Brain pericyte (primary cell): Measurements from ENCODE around the gene SAMD4A.
"Not testable (repeated sequence)": the region's sequence is repeated elsewhere in the genome, so short reads cannot be mapped to it uniquely, and the experiment has no call there.

Source experiments
- DNase-seq: peaks from one replicate; pipeline ENCODE4 v3.0.0-alpha.2; 2012; ENCODE audit warnings: low read depth, low spot score

Gene SAMD4A

DNA sequence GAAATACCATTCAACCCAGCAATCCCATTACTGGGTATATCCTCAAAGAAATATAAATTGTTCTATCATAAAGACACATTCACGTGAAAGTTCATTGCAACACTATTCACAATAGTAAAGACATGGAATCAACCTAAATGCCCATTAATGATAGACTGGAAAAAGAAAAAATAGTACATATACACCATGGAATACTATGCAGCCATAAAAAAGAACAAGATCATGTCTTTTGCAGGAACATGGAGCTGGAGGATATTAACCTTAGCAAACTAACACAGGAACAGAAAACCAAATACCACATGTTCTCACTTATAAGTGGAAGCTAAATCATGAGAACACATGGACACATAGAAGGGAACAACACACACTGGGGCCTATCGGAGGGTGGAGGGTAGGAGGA is 234.6 kb downstream of the SAMD4A start:
- DNase-seq = not testable (repeated sequence)

- no peak for DNase-seq
Measured at GRCh38 chr14:54803396-54803795, 236.5 kb downstream of the SAMD4A start.

GRCh38 chr14:54803926-54804537 is 237.1 kb downstream of the SAMD4A start:
- no peak for DNase-seq

- DNase-seq = no peak
Measured at GRCh38 chr14:54804538-54805041, 237.7 kb downstream of the SAMD4A start.

DNA sequence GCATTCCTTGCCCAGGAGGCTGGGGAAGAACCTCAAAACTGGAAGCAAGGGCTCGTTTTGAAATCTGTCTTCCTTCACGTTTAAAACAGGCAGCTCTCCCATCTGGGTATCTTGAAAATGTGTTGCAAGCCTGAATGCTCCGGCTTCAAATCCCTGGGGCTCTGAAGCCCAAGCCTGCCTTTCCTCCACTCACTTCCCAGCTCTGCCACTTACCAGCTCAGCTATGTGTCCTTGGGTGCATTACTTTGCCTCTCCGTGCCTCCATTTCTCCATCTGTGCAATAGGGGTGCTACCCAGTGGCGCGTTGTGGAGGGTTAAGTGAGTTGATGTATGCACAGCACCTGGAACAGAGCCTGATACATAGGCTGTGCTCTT is 238.1 kb downstream of the SAMD4A start:
- no peak for DNase-seq

GRCh38 chr14:54805445-54806322 is 238.8 kb downstream of the SAMD4A start:
- no peak for DNase-seq

- no peak for DNase-seq
Measured at GRCh38 chr14:54806616-54807015, 239.7 kb downstream of the SAMD4A start.

DNA sequence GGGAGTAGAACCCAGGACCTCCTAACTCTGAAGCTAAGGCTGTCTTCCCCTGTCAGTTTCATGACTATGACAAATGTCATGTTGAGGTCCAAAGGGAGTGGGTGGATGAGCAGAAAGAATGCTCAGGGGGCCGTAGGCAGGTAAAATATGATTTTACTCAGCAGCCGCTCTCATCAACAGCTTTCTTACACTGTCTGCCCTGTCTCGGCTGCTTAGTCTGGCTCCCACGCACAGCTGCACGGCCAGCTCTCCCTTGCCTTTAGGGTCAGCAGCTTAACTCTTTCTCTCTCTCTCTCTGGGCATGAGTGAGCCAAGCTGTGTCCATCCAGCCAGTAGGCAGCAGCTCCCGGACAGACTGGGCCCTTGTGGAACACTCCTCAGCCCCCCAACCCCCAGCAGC is 240.5 kb downstream of the SAMD4A start:
- DNase-seq = no peak

GRCh38 chr14:54807881-54808280 is 241.0 kb downstream of the SAMD4A start:
- no peak for DNase-seq

GRCh38 chr14:54808326-54809161 is 241.6 kb downstream of the SAMD4A start:
- no peak for DNase-seq

DNA sequence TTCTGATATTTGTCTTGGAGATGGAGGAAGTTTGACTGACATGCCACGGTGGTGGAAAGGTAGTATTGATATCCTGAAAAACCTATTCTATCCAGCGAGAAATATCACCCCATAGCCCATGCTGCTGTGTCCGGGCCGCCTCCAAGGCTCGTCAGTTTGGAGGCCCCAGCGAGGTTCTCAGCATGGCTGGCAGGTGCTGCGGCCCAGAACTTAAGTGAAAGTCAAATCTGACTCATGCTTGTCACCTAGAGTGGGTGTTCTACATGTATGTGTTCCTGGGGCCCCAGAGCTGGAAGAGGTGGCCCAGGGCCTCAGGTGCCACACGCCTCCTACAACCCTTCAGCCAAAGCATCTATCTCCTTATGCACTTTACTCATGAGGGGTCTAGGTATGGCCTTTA is 242.8 kb downstream of the SAMD4A start:
- DNase-seq = no peak

DNA sequence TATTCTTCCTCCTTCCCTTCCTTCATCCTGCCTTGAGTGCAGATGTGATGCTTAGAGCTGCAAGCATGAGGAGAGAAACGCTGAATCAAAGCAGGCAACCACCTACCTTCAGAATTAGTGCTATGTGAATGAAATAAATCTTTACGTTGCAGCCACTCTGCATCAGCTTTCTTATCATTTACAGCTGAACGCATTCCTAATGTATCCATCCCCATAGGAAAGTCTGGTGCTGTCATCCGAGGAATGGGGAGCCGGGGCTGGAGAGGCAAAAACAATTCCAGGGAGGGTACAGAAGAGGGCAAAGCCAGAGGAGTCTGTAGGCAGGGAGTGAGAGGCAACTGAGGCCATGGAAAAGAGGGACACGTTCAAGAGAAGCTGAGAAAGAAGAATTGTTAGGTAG is 245.7 kb downstream of the SAMD4A start:
- DNase-seq = no peak

- DNase-seq = no peak
Measured at GRCh38 chr14:54813081-54813480, 246.2 kb downstream of the SAMD4A start.

DNA sequence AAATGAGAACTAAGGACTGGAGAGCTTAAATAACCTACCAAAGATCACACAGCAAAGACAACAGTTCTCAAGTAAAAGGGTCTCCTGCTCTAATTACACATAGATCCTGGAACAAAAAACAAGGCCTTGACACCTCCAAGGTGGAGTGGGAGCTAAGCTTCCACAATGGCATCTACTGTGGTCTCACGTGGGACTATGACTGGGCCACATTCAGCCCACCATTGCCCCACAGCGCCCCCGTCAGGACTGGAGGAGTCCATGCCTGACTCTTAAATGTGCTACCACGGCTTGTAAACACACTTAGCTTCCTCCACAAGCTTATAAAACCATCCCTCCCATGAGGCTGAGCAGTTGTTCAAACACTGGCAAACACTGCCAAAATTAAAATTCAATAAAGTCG is 247.1 kb downstream of the SAMD4A start:
- no peak for DNase-seq

DNA sequence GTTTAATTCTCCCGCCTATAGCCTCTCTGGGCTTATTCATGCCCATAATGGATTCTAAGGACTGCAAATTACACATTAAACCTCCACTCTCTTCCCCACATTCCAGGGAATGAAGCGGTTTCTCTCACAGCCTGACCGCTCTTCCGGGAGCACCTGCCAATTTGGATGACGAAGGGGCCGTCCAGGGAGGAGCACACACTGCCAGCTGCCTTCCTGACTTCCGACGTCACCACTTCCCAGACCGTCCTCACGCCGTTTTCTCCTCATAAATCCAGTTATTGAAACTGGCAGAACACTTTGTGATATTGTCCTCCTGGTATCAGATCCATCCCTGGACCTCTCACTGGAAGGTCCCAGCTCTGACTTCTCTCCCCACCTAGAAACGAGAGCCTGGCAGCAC is 248.1 kb downstream of the SAMD4A start:
- no peak for DNase-seq

- no peak for DNase-seq
Measured at GRCh38 chr14:54815515-54815914, 248.6 kb downstream of the SAMD4A start.

DNA sequence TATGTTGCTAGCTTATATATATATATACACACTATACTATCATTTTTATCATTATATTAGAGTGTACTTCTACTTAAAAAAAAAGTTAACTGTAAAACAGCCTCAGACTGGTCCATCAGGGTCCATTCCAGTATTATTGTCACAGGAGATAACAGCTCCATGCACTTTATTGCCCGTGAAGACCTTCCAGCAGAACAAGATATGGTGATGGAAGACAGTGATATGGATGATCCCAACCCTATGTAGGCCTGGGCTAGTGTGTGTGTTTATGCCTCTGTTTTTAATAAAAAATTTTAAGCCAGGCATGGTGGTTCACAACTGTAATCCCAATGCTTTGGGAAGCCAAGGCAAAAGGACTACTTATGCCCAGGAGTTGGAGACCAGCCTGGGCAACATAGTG is 249.5 kb downstream of the SAMD4A start:
- no peak for DNase-seq

DNA sequence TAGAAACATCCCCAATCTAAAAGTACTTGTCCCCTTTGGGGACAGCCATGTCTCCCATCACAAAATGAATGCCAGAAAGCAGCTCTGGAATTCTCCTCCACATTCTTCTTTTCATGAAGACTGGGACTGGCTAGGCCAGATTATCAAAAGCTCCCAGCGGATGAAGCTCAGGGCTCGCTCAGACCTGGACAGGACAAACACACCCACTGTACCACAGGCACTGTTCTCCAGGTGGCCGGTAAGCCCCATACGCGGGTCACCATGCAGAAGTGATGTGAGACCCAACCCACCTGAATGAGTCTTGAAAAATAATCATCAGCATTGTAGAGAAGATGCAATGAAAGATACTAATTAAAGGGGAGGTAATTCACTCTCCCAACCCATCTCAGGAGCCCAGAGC is 250.6 kb downstream of the SAMD4A start:
- DNase-seq = no peak

DNA sequence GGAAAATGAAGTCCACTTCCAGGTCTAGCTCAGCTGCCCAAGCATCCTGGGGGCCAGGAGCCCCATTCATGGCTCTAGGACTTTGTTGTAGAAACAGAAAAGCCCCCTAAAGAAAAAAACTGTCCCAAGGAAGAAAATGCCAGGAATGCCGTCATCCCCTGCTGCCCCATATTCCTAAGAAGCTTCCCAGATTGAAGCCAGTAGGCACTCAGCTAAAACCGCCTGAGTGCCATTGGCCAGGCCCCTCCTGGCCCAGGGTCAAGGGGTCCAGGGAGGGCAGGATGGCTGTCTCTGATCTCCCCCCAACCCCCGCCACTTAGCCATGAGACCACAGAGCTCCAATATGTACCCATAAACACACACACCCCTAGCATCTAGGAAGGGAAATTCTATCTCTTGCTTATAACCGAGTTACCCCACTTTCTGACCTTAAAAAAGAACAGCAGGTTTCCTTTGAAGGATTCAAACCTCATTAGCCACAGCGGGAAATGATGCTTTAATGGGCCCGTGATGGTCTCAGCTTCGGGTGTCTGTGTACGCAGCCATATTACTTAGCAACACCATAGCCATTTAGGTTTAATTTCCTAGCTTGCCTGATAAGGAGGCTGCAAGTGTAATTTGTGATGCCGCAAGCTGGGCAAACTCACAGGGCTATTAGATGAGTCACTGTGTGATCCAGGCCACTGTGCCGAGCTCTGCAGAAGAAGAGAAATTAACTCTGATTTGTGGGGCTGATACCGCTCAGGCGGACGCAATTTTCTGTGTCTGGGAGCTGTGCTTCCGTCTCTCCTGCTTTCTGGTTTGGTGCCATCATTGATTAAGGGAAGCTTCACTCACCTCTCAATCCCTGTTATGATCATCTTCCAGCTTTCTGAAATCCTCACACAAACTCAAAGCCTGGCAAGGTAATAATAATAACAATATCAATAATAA is 251.5 kb downstream of the SAMD4A start:
- DNase-seq = no peak

DNA sequence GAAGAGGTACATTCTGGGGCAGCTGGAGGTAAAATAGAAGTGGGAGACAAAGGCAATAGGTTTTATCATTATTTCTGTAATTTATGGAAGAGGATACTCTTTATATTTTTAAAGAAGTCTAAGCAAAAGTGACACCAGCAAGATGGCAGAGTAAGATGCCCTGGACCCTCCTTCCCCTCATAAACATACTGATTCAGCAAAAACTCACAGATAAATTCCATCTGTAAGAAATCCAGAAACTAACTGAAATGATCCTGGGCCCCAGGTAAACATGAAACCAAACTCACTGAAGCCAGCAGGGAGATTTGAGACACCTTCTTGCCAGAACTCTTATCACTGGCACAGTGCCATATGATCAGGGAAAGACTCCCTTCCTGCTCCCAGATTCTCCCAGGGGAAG is 255.8 kb downstream of the SAMD4A start:
- no peak for DNase-seq
